Measurements from ENCODE around the gene MPZL2.

DNA sequence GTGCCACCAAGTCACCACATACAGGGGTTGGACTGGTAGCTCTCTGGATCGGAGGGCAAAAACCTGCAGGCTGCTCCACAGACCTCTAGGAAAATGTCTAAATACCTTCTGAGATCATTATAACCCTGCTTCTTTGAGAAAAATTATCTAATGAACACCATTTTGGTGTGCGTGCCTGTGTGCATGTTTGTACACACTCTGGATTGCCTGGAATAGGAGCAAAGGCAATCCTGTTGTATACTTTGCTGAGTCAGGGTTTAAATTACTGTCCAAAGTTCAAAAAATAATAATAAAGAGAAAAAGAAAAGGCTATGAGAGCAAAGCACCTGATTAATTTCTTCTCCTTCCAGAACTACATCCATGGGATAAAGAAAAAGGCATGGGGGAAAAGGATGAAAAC, 50.3 kb downstream of the MPZL2 start:
- TF ChIP-seq POLR2A (IDR thresholded peaks at IDR 0.05), result no peak
- no peak for TF ChIP-seq CTCF (IDR thresholded peaks at IDR 0.05)

Data from adrenal gland (tissue), 5 donors.